Hepatocyte (in vitro differentiated cells): Measurements from ENCODE around the gene NRG2. TPM values are rescaled to one million over a fixed set of nuclear protein-coding genes. Genes with fewer than 3 reads are reported as not detected.

Experiments
- DNase-seq: peaks from one replicate; pipeline ENCODE4 v3.0.0-alpha.2; 2016; ENCODE audit warnings: low spot score
- H2AFZ ChIP-seq: fragments of 200-600 bp; sonication (generic); 2 replicates; pipeline ENCODE4 v1.6.0; 2016; ENCODE audit warnings: antibody characterized with exemption, mild to moderate bottlenecking
- H3K27ac ChIP-seq: fragments of 200-600 bp; sonication (generic); 2 replicates; pipeline ENCODE4 v1.5.1; 2016; ENCODE audit warnings: mild to moderate bottlenecking
- H3K27me3 ChIP-seq: fragments of 200-600 bp; sonication (generic); 2 replicates; pipeline ENCODE4 v1.6.1; 2016
- H3K36me3 ChIP-seq: fragments of 200-600 bp; sonication (generic); replicated peaks from 2 replicates; pipeline ENCODE4 v1.5.1; 2016; ENCODE audit warnings: low read depth; ENCODE audit not compliant: insufficient read depth
- H3K4me1 ChIP-seq: fragments of 200-600 bp; sonication (generic); 2 replicates; pipeline ENCODE4 v1.5.1; 2016; ENCODE audit warnings: mild to moderate bottlenecking, moderate library complexity; ENCODE audit not compliant: insufficient read depth
- H3K4me2 ChIP-seq: fragments of 200-600 bp; sonication (generic); 2 replicates; pipeline ENCODE4 v1.6.0; 2016
- H3K4me3 ChIP-seq: fragments of 200-600 bp; sonication (generic); 2 replicates; pipeline ENCODE4 v1.5.1; 2016; ENCODE audit warnings: mild to moderate bottlenecking
- H3K79me2 ChIP-seq: fragments of 200-600 bp; sonication (generic); 2 replicates; pipeline ENCODE4 v1.6.0; 2017; ENCODE audit warnings: mild to moderate bottlenecking
- H3K9me2 ChIP-seq: fragments of 200-600 bp; sonication (generic); replicated peaks from 2 replicates; pipeline ENCODE4 v1.6.0; 2017; ENCODE audit warnings: mild to moderate bottlenecking; ENCODE audit not compliant: insufficient read depth
- H3K9me3 ChIP-seq: fragments of 200-600 bp; sonication (generic); 2 replicates; pipeline ENCODE4 v1.5.1; 2016; ENCODE audit warnings: low read depth, mild to moderate bottlenecking
- H4K20me1 ChIP-seq: fragments of 200-600 bp; sonication (generic); 2 replicates; pipeline ENCODE4 v1.6.0; 2016; ENCODE audit warnings: mild to moderate bottlenecking; ENCODE audit not compliant: insufficient read depth, poor library complexity, severe bottlenecking
- EZH2 ChIP-seq: fragments of 200-600 bp; sonication (generic); IDR thresholded peaks from 2 replicates; pipeline ENCODE4 v1.6.1; 2016; ENCODE audit warnings: antibody characterized with exemption, mild to moderate bottlenecking, borderline replicate concordance
- EZH2phosphoT487 ChIP-seq: fragments of 200-600 bp; sonication (generic); IDR thresholded peaks from one replicate; pipeline ENCODE4 v1.6.1; 2018; ENCODE audit warnings: antibody characterized with exemption, mild to moderate bottlenecking, low read depth, moderate library complexity; ENCODE audit not compliant: unreplicated experiment, severe bottlenecking
- WGBS: methylation state at CpG from one replicate; pipeline ENCODE4 v1.1.6; 2016; ENCODE audit warnings: low lambda C conversion rate; ENCODE audit errors: missing lambda C conversion rate; 5-methylcytosine and 5-hydroxymethylcytosine counted together
- polyA plus RNA-seq: library from polyadenylated mRNA; unstranded; fragments of >200 nt; fragmentation: Nextera tagmentation; extraction: Ambion mirVana; gene quantifications from 2 replicates; pipeline ENCODE4 v1.2.1, GENCODE V29; 2016
- total RNA-seq: library from RNA; depleted of rRNA; stranded (reverse); fragments of >200 nt; gene quantifications from 2 replicates; pipeline ENCODE4 v1.2.3, GENCODE V29; 2014
- TF ChIP-seq, protein P1 (sequence below): fragments of 200-600 bp; sonication (generic); IDR thresholded peaks from 2 replicates; pipeline ENCODE4 v1.5.1; 2016; ENCODE audit warnings: antibody characterized with exemption, mild to moderate bottlenecking; ENCODE audit not compliant: poor library complexity

The NRG2 gene
- total and polyA plus RNA-seq, 2 experiments from 2014 or later, result 1.4 to 1.5 TPM

GRCh38 chr5:139862313-139862712 lies 180.8 kb downstream of the NRG2 start:
- TF ChIP-seq, protein P1, sequence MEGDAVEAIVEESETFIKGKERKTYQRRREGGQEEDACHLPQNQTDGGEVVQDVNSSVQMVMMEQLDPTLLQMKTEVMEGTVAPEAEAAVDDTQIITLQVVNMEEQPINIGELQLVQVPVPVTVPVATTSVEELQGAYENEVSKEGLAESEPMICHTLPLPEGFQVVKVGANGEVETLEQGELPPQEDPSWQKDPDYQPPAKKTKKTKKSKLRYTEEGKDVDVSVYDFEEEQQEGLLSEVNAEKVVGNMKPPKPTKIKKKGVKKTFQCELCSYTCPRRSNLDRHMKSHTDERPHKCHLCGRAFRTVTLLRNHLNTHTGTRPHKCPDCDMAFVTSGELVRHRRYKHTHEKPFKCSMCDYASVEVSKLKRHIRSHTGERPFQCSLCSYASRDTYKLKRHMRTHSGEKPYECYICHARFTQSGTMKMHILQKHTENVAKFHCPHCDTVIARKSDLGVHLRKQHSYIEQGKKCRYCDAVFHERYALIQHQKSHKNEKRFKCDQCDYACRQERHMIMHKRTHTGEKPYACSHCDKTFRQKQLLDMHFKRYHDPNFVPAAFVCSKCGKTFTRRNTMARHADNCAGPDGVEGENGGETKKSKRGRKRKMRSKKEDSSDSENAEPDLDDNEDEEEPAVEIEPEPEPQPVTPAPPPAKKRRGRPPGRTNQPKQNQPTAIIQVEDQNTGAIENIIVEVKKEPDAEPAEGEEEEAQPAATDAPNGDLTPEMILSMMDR, result no peak
- TF ChIP-seq EZH2 (no peak), EZH2phosphoT487 (no peak)
- Histone ChIP-seq H3K79me2 (no peaks in the 10 kb centered on the region), H3K27ac (no peak overlapping the region), H3K4me2 (no peak overlapping the region), H3K9me2 (no peaks in the 10 kb centered on the region), H3K36me3 (no peaks in the 10 kb centered on the region), H4K20me1 (no peaks in the 10 kb centered on the region), H3K4me1 (no peaks in the 10 kb centered on the region), H3K9me3 (no peaks in the 10 kb centered on the region), H2AFZ (no peak overlapping the region), H3K4me3 (no peak overlapping the region), H3K27me3 (peaks cover 4% of the 10 kb centered on the region)
- 94% methylated on average over 2 of the region's 2 CpGs for WGBS
- no peak for DNase-seq

GRCh38 chr5:139861889-139862207 lies 181.3 kb downstream of the NRG2 start:
- Histone ChIP-seq H4K20me1 (no peaks in the 10 kb centered on the region), H2AFZ (no peak overlapping the region), H3K4me2 (no peak overlapping the region), H3K9me2 (no peaks in the 10 kb centered on the region), H3K4me1 (no peaks in the 10 kb centered on the region), H3K27ac (no peak overlapping the region), H3K4me3 (no peak overlapping the region), H3K27me3 (peaks cover 4% of the 10 kb centered on the region), H3K36me3 (no peaks in the 10 kb centered on the region), H3K9me3 (no peaks in the 10 kb centered on the region), H3K79me2 (no peaks in the 10 kb centered on the region)
- no peak for TF ChIP-seq EZH2
- TF ChIP-seq, protein P1, result no peak
- no peak for TF ChIP-seq EZH2phosphoT487
- WGBS, result 93% methylated on average over 4 of the region's 4 CpGs
- DNase-seq, result no peak

DNA sequence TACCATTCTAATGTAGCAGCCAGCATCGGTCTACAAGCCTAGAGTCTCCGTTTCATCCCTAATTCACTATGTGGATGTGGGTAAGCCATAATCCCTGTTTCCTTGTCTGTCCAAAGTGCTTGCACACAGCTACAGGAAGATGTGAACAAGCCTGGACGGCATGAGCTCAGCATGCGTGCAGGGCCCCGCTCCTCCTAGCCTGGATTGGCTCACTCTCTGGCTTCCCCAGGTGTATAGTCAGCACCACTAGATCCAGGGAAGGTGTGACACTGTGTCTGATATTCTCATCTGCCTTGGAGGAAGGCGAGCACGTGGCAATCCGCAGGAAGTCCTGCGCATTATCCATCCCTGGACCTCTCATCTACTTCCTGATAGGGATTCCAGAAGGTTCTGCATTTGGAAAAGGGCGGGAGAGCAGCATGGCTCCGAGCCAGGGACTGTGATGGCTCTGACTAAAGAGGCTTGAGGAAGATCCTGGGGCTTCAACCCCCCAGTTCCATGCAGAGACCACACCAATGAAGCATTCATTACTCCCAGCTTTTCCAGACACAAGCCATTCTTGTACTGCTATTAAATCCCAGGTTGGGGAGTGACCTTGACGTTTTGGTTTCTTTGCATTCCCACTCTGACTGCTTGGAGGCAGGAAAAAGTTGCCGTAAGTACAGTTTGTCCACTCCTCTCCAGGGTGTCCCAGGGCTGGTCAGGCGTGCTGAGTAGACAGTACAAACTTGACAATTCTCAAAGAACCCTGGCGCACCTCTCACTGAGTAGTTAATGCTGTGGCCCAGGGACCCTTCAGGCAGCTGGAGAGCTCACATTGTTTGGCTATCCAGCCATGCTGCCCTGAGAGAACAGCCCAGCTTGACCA lies 181.8 kb downstream of the NRG2 start:
- TF ChIP-seq EZH2phosphoT487, result no peak
- TF ChIP-seq, protein P1, result no peak
- no peak for TF ChIP-seq EZH2
- Histone ChIP-seq H3K79me2 (no peaks in the 10 kb centered on the region), H3K4me3 (no peak overlapping the region), H3K9me2 (no peaks in the 10 kb centered on the region), H2AFZ (no peak overlapping the region), H4K20me1 (no peaks in the 10 kb centered on the region), H3K4me2 (no peak overlapping the region), H3K27me3 (peaks cover 4% of the 10 kb centered on the region), H3K27ac (no peak overlapping the region), H3K36me3 (no peaks in the 10 kb centered on the region), H3K9me3 (no peaks in the 10 kb centered on the region), H3K4me1 (no peaks in the 10 kb centered on the region)
- DNase-seq, result no peak
- 87% methylated on average over 15 of the region's 15 CpGs for WGBS
